NT2/D1 (cell line): ENCODE data around the gene C5.

Experiments
- YY1 ChIP-seq: IDR thresholded peaks from 2 replicates; pipeline ENCODE4 v1.6.1; 2011; ENCODE audit not compliant: insufficient read length, insufficient read depth
- ZNF274 ChIP-seq: IDR thresholded peaks from 2 replicates; pipeline ENCODE4 v1.6.1; 2011; ENCODE audit warnings: mild to moderate bottlenecking, low read depth, low read length

DNA sequence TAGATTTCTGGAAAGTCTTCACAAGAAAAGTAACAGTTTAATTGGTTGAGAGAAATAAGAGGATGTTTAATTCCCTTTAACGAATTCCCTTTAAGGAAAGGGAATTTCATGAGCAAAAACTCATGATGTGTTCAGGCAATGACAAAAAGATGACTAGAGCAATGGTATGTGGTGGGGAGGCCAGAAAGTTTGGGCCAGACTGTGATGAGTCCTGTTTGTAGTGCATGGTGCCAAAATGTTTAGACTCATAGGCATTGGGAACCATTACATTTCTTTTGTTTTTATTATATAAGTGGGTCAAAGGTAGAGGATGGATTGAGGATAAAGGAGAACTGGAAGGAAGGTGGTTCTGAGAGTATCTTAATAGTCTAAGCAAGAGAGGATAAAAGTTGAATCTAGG, 35.6 kb upstream of the C5 start:
- no peak for TF ChIP-seq YY1
- no peak for TF ChIP-seq ZNF274
